HepG2 (cell line): Measurements from ENCODE around the gene MED25. TPM values are rescaled to one million over a fixed set of nuclear protein-coding genes. Genes with fewer than 3 reads are reported as not detected.

ENCODE experiments used
- ATRX ChIP-seq: sonication (generic); formaldehyde crosslinking; IDR thresholded peaks from 2 replicates; pipeline ENCODE4 v1.4.0; 2020; ENCODE audit warnings: missing genetic modification reagents, borderline replicate concordance
- ERF ChIP-seq: IDR thresholded peaks from 2 replicates; pipeline ENCODE4 v1.6.1; 2018; ENCODE audit warnings: missing biosample characterization, missing genetic modification reagents
- ESRRA ChIP-seq: sonication (generic); formaldehyde crosslinking; IDR thresholded peaks from 2 replicates; pipeline ENCODE4 v1.5.1; 2020; ENCODE audit warnings: mild to moderate bottlenecking, low read depth, missing genetic modification reagents
- ETV5 ChIP-seq: IDR thresholded peaks from 2 replicates; pipeline ENCODE4 v1.6.1; 2018; ENCODE audit warnings: missing biosample characterization, missing genetic modification reagents, inconsistent platforms, borderline replicate concordance
- HMGXB4 ChIP-seq, 2 experiments: sonication (generic) in 1 of 2; formaldehyde crosslinking in 1 of 2; IDR thresholded peaks; 2 replicates each; pipeline versions ENCODE4 v1.4.0 to v1.6.1; 2018 to 2020; ENCODE audit warnings: missing genetic modification reagents in 2 of 2, borderline replicate concordance in 1 of 2, low read depth in 1 of 2, mild to moderate bottlenecking in 1 of 2, missing biosample characterization in 1 of 2
- KAT8 ChIP-seq: IDR thresholded peaks from 2 replicates; pipeline ENCODE4 v1.6.1; 2016; ENCODE audit warnings: missing genetic modification reagents, missing compliant biosample characterization
- KDM5B ChIP-seq: sonication (generic); formaldehyde crosslinking; IDR thresholded peaks from 2 replicates; pipeline ENCODE4 v1.4.0; 2020; ENCODE audit warnings: missing genetic modification reagents, mild to moderate bottlenecking, borderline replicate concordance
- MAZ ChIP-seq, 2 experiments: sonication (generic) in 1 of 2; formaldehyde crosslinking in 1 of 2; IDR thresholded peaks; 2 replicates each; pipeline versions ENCODE4 v1.5.0 to v1.6.1; 2012 to 2020; ENCODE audit warnings: low read depth in 2 of 2, mild to moderate bottlenecking in 2 of 2, borderline replicate concordance in 1 of 2, improper control_type of control experiment in 1 of 2, low read length in 1 of 2, missing genetic modification reagents in 1 of 2, moderate library complexity in 1 of 2
- MED1 ChIP-seq: sonication (generic); formaldehyde crosslinking; IDR thresholded peaks from 2 replicates; pipeline ENCODE4 v1.4.0; 2020; ENCODE audit warnings: missing genetic modification reagents
- MEIS1 ChIP-seq: sonication (generic); formaldehyde crosslinking; IDR thresholded peaks from 2 replicates; pipeline ENCODE4 v1.9.0; 2021; ENCODE audit warnings: mild to moderate bottlenecking, missing genetic modification reagents, moderate library complexity, borderline replicate concordance
- PAWR ChIP-seq: sonication (generic); formaldehyde crosslinking; IDR thresholded peaks from 2 replicates; pipeline ENCODE4 v1.4.0; 2020; ENCODE audit warnings: missing genetic modification reagents, mild to moderate bottlenecking, borderline replicate concordance
- PLRG1 ChIP-seq: fragments of 450-650 bp; conservative IDR thresholded peaks from 2 replicates; pipeline ENCODE4 v1.6.1; 2016
- SRY ChIP-seq: sonication (generic); formaldehyde crosslinking; IDR thresholded peaks from 2 replicates; pipeline ENCODE4 v1.8.0; 2022; ENCODE audit warnings: mild to moderate bottlenecking, missing genetic modification reagents
- ZNF138 ChIP-seq: sonication (generic); formaldehyde crosslinking; IDR thresholded peaks from 2 replicates; pipeline ENCODE4 v1.5.0; 2020; ENCODE audit warnings: mild to moderate bottlenecking, low read depth, missing genetic modification reagents
- ZNF563 ChIP-seq: sonication (generic); formaldehyde crosslinking; IDR thresholded peaks from 2 replicates; pipeline ENCODE4 v1.8.0; 2022; ENCODE audit warnings: mild to moderate bottlenecking, moderate library complexity, missing genetic modification reagents
- ZNF772 ChIP-seq: sonication (generic); formaldehyde crosslinking; IDR thresholded peaks from 2 replicates; pipeline ENCODE4 v1.5.0; 2020; ENCODE audit warnings: mild to moderate bottlenecking, missing genetic modification reagents
- ZNF878 ChIP-seq: sonication (generic); formaldehyde crosslinking; IDR thresholded peaks from 2 replicates; pipeline ENCODE4 v1.8.1; 2023; ENCODE audit warnings: mild to moderate bottlenecking, missing genetic modification reagents, moderate library complexity
- polyA plus RNA-seq, 8 experiments: library from polyadenylated mRNA; depleted of rRNA in 3 of 8; stranded (reverse) in 7 of 8; unstranded in 1 of 8; fragments of >200 nt; fragmentation: Illumina TruSeq in 4 of 8; extraction: Trizol in 4 of 8; gene quantifications; 2 replicates each; pipeline versions ENCODE4 v1.2.1 to v1.2.3, GENCODE V29; 2011 to 2016; ENCODE audit warnings: low read depth in 4 of 8, missing spikeins in 1 of 8, mixed read lengths in 1 of 8; ENCODE audit not compliant: insufficient read depth in 1 of 8
- total RNA-seq, 5 experiments: library from RNA; depleted of rRNA; stranded (reverse); fragments of >200 nt; fragmentation: Illumina TruSeq; extraction: Trizol; gene quantifications; 2 replicates each; pipeline ENCODE4 v1.2.3, GENCODE V29; 2016; ENCODE audit warnings: low read depth in 1 of 5
- TF ChIP-seq, protein P1 (sequence below): sonication (generic); formaldehyde crosslinking; IDR thresholded peaks from 2 replicates; pipeline ENCODE4 v1.4.0; 2020; ENCODE audit warnings: mild to moderate bottlenecking, missing genetic modification reagents
- TF ChIP-seq, protein P2 (sequence below): IDR thresholded peaks from 2 replicates; pipeline ENCODE4 v1.4.0; 2020; ENCODE audit warnings: mild to moderate bottlenecking, missing genetic modification reagents
- TF ChIP-seq, protein P3 (sequence below): IDR thresholded peaks from 2 replicates; pipeline ENCODE4 v1.6.1; 2016; ENCODE audit warnings: low read depth, borderline replicate concordance

Gene MED25
- total and polyA plus RNA-seq, 2 of the 13 experiments (the other 11 are each of a cell fraction or from before 2014, with no cell fraction given) = 11.1 to 15.1 TPM

- TF ChIP-seq, protein P1, sequence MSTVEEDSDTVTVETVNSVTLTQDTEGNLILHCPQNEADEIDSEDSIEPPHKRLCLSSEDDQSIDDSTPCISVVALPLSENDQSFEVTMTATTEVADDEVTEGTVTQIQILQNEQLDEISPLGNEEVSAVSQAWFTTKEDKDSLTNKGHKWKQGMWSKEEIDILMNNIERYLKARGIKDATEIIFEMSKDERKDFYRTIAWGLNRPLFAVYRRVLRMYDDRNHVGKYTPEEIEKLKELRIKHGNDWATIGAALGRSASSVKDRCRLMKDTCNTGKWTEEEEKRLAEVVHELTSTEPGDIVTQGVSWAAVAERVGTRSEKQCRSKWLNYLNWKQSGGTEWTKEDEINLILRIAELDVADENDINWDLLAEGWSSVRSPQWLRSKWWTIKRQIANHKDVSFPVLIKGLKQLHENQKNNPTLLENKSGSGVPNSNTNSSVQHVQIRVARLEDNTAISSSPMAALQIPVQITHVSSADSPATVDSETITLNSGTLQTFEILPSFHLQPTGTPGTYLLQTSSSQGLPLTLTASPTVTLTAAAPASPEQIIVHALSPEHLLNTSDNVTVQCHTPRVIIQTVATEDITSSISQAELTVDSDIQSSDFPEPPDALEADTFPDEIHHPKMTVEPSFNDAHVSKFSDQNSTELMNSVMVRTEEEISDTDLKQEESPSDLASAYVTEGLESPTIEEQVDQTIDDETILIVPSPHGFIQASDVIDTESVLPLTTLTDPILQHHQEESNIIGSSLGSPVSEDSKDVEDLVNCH (CRISPR knock-in tag) = no peak
- TF ChIP-seq HMGXB4 (CRISPR knock-in tag; IDR thresholded peaks at IDR 0.05; ENCODE audit: borderline replicate concordance in 1 of 2, low read depth in 1 of 2) (0 out of 4 replicates have a peak, but pooled peaks of 1 of the 2 experiments have one; percentile 26), ZNF878 (CRISPR knock-in tag) (no peak), ESRRA (CRISPR knock-in tag) (peak; percentile 28; the same call in 1 of the 2 replicates), KAT8 (CRISPR knock-in tag) (peak; percentile 85), ATRX (CRISPR knock-in tag) (no peak), MED1 (CRISPR knock-in tag) (peak; percentile 79; the same call in 1 of the 2 replicates), MAZ (IDR thresholded peaks at IDR 0.05; ENCODE audit: borderline replicate concordance, low read depth, low read length) (no peak), MAZ (CRISPR knock-in tag; IDR thresholded peaks at IDR 0.05; ENCODE audit: low read depth) (peak; percentile 62; the same call in 1 of the 2 replicates), ZNF772 (peak; percentile 73; the same call in 1 of the 2 replicates), ERF (CRISPR knock-in tag) (no peak; the same call in 1 of the 2 replicates), ZNF563 (CRISPR knock-in tag) (0 out of 2 replicates have a peak, but pooled peaks have one; percentile 61), PLRG1 (no peak), KDM5B (CRISPR knock-in tag) (no peak), SRY (CRISPR knock-in tag) (0 out of 2 replicates have a peak, but pooled peaks have one; percentile 43), PAWR (CRISPR knock-in tag) (0 out of 2 replicates have a peak, but pooled peaks have one; percentile 43), ZNF138 (0 out of 2 replicates have a peak, but pooled peaks have one; percentile 33), MEIS1 (0 out of 2 replicates have a peak, but pooled peaks have one; percentile 68), ETV5 (CRISPR knock-in tag) (peak; percentile 98)
- TF ChIP-seq, protein P2, sequence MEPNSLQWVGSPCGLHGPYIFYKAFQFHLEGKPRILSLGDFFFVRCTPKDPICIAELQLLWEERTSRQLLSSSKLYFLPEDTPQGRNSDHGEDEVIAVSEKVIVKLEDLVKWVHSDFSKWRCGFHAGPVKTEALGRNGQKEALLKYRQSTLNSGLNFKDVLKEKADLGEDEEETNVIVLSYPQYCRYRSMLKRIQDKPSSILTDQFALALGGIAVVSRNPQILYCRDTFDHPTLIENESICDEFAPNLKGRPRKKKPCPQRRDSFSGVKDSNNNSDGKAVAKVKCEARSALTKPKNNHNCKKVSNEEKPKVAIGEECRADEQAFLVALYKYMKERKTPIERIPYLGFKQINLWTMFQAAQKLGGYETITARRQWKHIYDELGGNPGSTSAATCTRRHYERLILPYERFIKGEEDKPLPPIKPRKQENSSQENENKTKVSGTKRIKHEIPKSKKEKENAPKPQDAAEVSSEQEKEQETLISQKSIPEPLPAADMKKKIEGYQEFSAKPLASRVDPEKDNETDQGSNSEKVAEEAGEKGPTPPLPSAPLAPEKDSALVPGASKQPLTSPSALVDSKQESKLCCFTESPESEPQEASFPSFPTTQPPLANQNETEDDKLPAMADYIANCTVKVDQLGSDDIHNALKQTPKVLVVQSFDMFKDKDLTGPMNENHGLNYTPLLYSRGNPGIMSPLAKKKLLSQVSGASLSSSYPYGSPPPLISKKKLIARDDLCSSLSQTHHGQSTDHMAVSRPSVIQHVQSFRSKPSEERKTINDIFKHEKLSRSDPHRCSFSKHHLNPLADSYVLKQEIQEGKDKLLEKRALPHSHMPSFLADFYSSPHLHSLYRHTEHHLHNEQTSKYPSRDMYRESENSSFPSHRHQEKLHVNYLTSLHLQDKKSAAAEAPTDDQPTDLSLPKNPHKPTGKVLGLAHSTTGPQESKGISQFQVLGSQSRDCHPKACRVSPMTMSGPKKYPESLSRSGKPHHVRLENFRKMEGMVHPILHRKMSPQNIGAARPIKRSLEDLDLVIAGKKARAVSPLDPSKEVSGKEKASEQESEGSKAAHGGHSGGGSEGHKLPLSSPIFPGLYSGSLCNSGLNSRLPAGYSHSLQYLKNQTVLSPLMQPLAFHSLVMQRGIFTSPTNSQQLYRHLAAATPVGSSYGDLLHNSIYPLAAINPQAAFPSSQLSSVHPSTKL (CRISPR knock-in tag) = peak; percentile 43; the same call in 1 of the 2 replicates
- TF ChIP-seq, protein P3, sequence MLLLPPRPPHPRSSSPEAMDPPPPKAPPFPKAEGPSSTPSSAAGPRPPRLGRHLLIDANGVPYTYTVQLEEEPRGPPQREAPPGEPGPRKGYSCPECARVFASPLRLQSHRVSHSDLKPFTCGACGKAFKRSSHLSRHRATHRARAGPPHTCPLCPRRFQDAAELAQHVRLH (CRISPR knock-in tag) = no peak
Measured at GRCh38 chr19:49771674-49772139, 46.4 kb upstream of the MED25 start (continued).
